ENCODE measurements around the gene COL7A1.

GRCh38 chr3:48536116-48536515 is 59.0 kb downstream of the COL7A1 start:
- no peak for TF ChIP-seq EZH2 (IDR thresholded peaks at IDR 0.05; ENCODE audit: borderline replicate concordance, low read depth, low read length, severe bottlenecking)
- TF ChIP-seq CTCF (IDR thresholded peaks at IDR 0.05; ENCODE audit: borderline replicate concordance, extremely low read depth, low read length, poor library complexity, severe bottlenecking), result no peak
